Tibial nerve (tissue), 4 donors: Measurements from ENCODE around the gene CYB5R2.

Experiments used
- EP300 ChIP-seq, 2 donors: sonication (generic); formaldehyde crosslinking; IDR thresholded peaks; one replicate each; pipeline ENCODE4 v1.6.1; 2017; ENCODE audit warnings: antibody characterized with exemption in 2 of 2, mild to moderate bottlenecking in 1 of 2
- POLR2A ChIP-seq, 2 donors: fragments of 450-650 bp; IDR thresholded peaks; one replicate each; pipeline ENCODE4 v1.6.1; 2017; ENCODE audit warnings: antibody characterized with exemption in 2 of 2, mild to moderate bottlenecking in 2 of 2, moderate library complexity in 2 of 2
- TF ChIP-seq, protein P1 (sequence below), 5 experiments: fragments of 200-600 bp in 3 of 5; fragments of 450-650 bp in 2 of 5; sonication (generic) in 3 of 5; IDR thresholded peaks; one replicate each; pipeline ENCODE4 v1.5.1; 2016 to 2019; ENCODE audit warnings: antibody characterized with exemption in 5 of 5, mild to moderate bottlenecking in 3 of 5, moderate library complexity in 2 of 5

DNA sequence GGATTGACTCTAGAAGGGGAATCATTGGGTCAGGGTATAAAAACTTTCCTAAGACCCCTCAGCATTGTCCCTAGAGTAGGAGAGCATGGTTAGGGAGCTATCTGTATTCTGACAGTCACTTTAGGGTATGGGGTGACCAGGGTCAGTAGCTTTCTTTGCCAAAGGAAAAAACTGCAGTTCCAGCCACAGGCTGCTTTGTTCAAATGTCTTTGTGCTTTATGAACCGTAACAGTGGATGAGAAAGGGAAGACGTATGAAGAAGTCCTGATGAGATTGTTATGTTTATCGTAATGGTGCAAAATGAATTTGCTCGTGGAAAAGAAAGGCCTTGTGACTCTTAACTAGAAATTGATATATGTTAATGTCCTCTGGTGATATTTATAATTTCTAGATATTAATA, 30.0 kb downstream of the CYB5R2 start:
- no peak for TF ChIP-seq POLR2A (IDR thresholded peaks at IDR 0.05)
- TF ChIP-seq, protein P1, sequence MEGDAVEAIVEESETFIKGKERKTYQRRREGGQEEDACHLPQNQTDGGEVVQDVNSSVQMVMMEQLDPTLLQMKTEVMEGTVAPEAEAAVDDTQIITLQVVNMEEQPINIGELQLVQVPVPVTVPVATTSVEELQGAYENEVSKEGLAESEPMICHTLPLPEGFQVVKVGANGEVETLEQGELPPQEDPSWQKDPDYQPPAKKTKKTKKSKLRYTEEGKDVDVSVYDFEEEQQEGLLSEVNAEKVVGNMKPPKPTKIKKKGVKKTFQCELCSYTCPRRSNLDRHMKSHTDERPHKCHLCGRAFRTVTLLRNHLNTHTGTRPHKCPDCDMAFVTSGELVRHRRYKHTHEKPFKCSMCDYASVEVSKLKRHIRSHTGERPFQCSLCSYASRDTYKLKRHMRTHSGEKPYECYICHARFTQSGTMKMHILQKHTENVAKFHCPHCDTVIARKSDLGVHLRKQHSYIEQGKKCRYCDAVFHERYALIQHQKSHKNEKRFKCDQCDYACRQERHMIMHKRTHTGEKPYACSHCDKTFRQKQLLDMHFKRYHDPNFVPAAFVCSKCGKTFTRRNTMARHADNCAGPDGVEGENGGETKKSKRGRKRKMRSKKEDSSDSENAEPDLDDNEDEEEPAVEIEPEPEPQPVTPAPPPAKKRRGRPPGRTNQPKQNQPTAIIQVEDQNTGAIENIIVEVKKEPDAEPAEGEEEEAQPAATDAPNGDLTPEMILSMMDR (IDR thresholded peaks at IDR 0.05) = no peak
- no peak for TF ChIP-seq EP300 (IDR thresholded peaks at IDR 0.05)
